BJ (cell line): ENCODE measurements around the gene GNG2. TPM values are rescaled to one million over a fixed set of nuclear protein-coding genes. Genes with fewer than 3 reads are reported as not detected.

Source experiments
- CTCF ChIA-PET: fragments of 350-600 bp; formaldehyde crosslinking; extraction: SDS; loops from one replicate; lab custom pipeline; 2021; ENCODE audit warnings: antibody characterized with exemption, inconsistent platforms; lab: Yijun Ruan, JAX
- POLR2A ChIA-PET: fragments of 300-600 bp; sonication (Branson Sonifier 250); formaldehyde crosslinking; extraction: SDS; loops from one replicate; lab custom pipeline; 2021; ENCODE audit warnings: antibody characterized with exemption; lab: Charles Lee
- DNase-seq: peaks from one replicate; pipeline ENCODE4 v3.0.0-alpha.2; 2011; ENCODE audit warnings: low read depth
- H3K27me3 ChIP-seq: 2 replicates; pipeline ENCODE4 v1.6.0; 2011; ENCODE audit warnings: low read length; ENCODE audit not compliant: control insufficient read depth, insufficient read depth
- H3K36me3 ChIP-seq: 2 replicates; pipeline ENCODE4 v1.5.1; 2011; ENCODE audit warnings: low read length; ENCODE audit not compliant: control insufficient read depth, insufficient read depth
- H3K4me3 ChIP-seq: 2 replicates; pipeline ENCODE4 v1.5.1; 2011; ENCODE audit warnings: low read depth, mild to moderate bottlenecking, control low read depth, low read length
- CTCF ChIP-seq: IDR thresholded peaks from 2 replicates; pipeline ENCODE4 v1.5.1; 2011; ENCODE audit warnings: low read depth, mild to moderate bottlenecking, control low read depth, inconsistent platforms, low read length, moderate library complexity; ENCODE audit not compliant: insufficient read depth
- polyA plus RNA-seq: library from polyadenylated mRNA; depleted of rRNA; stranded (reverse); fragments of >200 nt; gene quantifications from 2 replicates; pipeline ENCODE4 v1.2.3, GENCODE V29; 2011

Gene GNG2
- polyA plus RNA-seq, 1 experiment = 4.5 TPM

- TF ChIP-seq CTCF = no peak
- no peak for DNase-seq
- Histone ChIP-seq H3K4me3 (no peak overlapping the region), H3K27me3 (no peaks in the 10 kb centered on the region), H3K36me3 (no peaks in the 10 kb centered on the region)
- ChIA-PET POLR2A (no interaction called here), CTCF (interaction anchor here (1.6 kb wide), 1 partner anchor 9 kb away, joined by 4 read pairs; no protein-coding TSS in a partner anchor)
Observed at GRCh38 chr14:51924600-51924999, 64.2 kb downstream of the GNG2 start.

GRCh38 chr14:51925980-51926379 lies 65.6 kb downstream of the GNG2 start:
- no peak for DNase-seq
- CTCF ChIA-PET = no interaction called here
- TF ChIP-seq CTCF = no peak
- H3K36me3 ChIP-seq = no peaks in the 10 kb centered on the region
- POLR2A ChIA-PET = no interaction called here
- H3K27me3 ChIP-seq = no peaks in the 10 kb centered on the region
- no peak overlapping the region for H3K4me3 ChIP-seq

- Histone ChIP-seq H3K36me3 (no peaks in the 10 kb centered on the region), H3K27me3 (no peaks in the 10 kb centered on the region), H3K4me3 (no peak overlapping the region)
- POLR2A ChIA-PET = no interaction called here
- CTCF ChIA-PET = no interaction called here
- TF ChIP-seq CTCF = no peak
- no peak for DNase-seq
Observed at GRCh38 chr14:51926449-51926848, 66.0 kb downstream of the GNG2 start.

DNA sequence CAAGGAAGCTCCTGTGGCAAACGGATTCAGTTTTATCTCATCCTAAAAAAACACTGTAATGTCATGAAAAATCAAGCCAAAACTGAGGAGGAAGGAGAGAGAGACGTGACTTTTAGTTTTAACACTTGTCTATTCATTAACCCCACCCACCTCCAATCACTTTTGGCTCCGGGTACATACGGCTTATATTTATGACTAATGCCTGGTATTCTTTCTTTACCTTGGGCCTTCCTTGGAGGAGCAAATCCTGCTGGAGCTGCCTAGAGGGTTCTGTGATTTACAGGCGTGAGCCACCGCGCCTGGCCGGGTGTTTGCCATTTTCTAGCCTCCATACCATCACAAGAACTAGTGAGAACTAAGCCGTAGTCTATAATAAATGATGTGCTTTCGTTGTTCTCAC lies 68.2 kb downstream of the GNG2 start:
- no peak for TF ChIP-seq CTCF
- ChIA-PET POLR2A (no interaction called here), CTCF (interaction anchor here (1.5 kb wide), 1 partner anchor 50 kb away, joined by 6 read pairs; no protein-coding TSS in a partner anchor)
- no peak overlapping the region for H3K4me3 ChIP-seq
- no peak for DNase-seq
- H3K36me3 ChIP-seq = no peaks in the 10 kb centered on the region
- H3K27me3 ChIP-seq = no peaks in the 10 kb centered on the region

DNA sequence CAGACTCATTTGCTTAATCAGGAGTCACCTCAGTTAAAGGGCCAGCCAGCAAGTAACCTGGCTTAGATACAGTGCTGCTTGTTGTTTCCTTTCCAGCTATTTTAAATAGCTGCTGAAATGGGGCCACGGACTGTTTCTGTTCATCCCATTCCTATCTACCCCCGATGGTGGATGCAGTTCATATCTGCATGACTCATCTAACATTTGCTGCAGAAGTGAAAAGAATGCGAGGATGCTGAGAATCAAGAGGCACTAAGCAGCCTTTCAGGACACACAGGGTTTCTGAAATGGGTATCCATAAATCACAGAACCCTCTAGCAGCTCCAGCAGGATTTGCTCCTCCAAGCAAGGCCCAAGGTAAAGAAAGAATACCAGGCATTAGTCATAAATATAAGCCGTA lies 68.8 kb downstream of the GNG2 start:
- Histone ChIP-seq H3K36me3 (no peaks in the 10 kb centered on the region), H3K4me3 (no peak overlapping the region), H3K27me3 (no peaks in the 10 kb centered on the region)
- DNase-seq = no peak
- ChIA-PET CTCF (no interaction called here), POLR2A (no interaction called here)
- TF ChIP-seq CTCF = no peak
